Ovary (tissue), 3 donors: ENCODE data around the gene TLDC2.

ENCODE experiments used
- EP300 ChIP-seq: sonication (generic); formaldehyde crosslinking; IDR thresholded peaks from one replicate; pipeline ENCODE4 v1.6.1; 2017; ENCODE audit warnings: antibody characterized with exemption
- TF ChIP-seq, protein P1 (sequence below), 3 donors: fragments of 450-650 bp in 2 of 3; fragments of 200-600 bp in 1 of 3; IDR thresholded peaks; one replicate each; pipeline versions ENCODE4 v1.5.1 to v1.8.0; 2016 to 2022; ENCODE audit warnings: antibody characterized with exemption in 3 of 3, mild to moderate bottlenecking in 1 of 3
- donor health status: DM: no; HTN: no; CAD: no.

DNA sequence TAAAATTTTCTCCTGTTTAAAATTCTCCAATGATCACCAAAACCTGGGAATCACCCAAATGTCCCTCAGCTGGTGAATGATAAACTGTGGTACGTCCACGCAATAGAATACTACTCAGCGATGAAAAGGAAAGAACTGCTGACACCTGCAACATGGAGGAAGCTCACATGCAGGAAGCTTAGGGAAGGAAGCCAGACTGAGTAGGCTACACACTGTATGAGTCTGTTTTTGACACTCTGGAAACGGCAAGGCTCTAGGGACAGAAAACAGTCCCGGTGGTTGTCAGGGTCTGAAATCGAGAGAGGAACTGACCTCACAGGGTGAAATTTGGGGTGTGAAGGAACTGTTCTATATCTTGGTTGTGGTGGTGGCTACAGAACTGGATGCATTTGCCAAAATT lies 25.2 kb upstream of the TLDC2 start:
- TF ChIP-seq, protein P1, sequence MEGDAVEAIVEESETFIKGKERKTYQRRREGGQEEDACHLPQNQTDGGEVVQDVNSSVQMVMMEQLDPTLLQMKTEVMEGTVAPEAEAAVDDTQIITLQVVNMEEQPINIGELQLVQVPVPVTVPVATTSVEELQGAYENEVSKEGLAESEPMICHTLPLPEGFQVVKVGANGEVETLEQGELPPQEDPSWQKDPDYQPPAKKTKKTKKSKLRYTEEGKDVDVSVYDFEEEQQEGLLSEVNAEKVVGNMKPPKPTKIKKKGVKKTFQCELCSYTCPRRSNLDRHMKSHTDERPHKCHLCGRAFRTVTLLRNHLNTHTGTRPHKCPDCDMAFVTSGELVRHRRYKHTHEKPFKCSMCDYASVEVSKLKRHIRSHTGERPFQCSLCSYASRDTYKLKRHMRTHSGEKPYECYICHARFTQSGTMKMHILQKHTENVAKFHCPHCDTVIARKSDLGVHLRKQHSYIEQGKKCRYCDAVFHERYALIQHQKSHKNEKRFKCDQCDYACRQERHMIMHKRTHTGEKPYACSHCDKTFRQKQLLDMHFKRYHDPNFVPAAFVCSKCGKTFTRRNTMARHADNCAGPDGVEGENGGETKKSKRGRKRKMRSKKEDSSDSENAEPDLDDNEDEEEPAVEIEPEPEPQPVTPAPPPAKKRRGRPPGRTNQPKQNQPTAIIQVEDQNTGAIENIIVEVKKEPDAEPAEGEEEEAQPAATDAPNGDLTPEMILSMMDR (IDR thresholded peaks at IDR 0.05), result no peak
- TF ChIP-seq EP300, result no peak
